Parathyroid adenoma (tissue), 2 donors: ENCODE results near the gene CCDC6.

Experiments used
- H2AFZ ChIP-seq: fragments of 300-600 bp; sonication (generic); one replicate; pipeline ENCODE4 v1.7.0; 2017; ENCODE audit warnings: antibody characterized with exemption, mild to moderate bottlenecking
- H3K27ac ChIP-seq: fragments of 300-600 bp; sonication (generic); one replicate; pipeline ENCODE4 v1.7.0; 2017
- H3K27me3 ChIP-seq: fragments of 300-600 bp; sonication (generic); one replicate; pipeline ENCODE4 v1.7.0; 2017; ENCODE audit warnings: low read length; ENCODE audit not compliant: control insufficient read depth, insufficient read depth
- H3K36me3 ChIP-seq: fragments of 300-600 bp; sonication (generic); one replicate; pipeline ENCODE4 v1.7.0; 2017; ENCODE audit warnings: low read length; ENCODE audit not compliant: control insufficient read depth, insufficient read depth
- H3K4me1 ChIP-seq: fragments of 300-600 bp; sonication (generic); one replicate; pipeline ENCODE4 v1.7.0; 2017; ENCODE audit warnings: control low read depth
- H3K4me2 ChIP-seq: fragments of 300-600 bp; sonication (generic); one replicate; pipeline ENCODE4 v1.7.0; 2017; ENCODE audit warnings: low read length
- H3K4me3 ChIP-seq: fragments of 300-600 bp; sonication (generic); one replicate; pipeline ENCODE4 v1.7.0; 2017; ENCODE audit warnings: low read depth, low read length
- H3K79me2 ChIP-seq: fragments of 300-600 bp; sonication (generic); one replicate; pipeline ENCODE4 v1.7.0; 2017; ENCODE audit warnings: control low read depth
- H3K9ac ChIP-seq: fragments of 300-600 bp; sonication (generic); one replicate; pipeline ENCODE4 v1.7.0; 2017; ENCODE audit warnings: mild to moderate bottlenecking
- H3K9me3 ChIP-seq: fragments of 300-600 bp; sonication (generic); one replicate; pipeline ENCODE4 v1.7.0; 2017; ENCODE audit warnings: low read length; ENCODE audit not compliant: control insufficient read depth
- CTCF ChIP-seq: fragments of 300-600 bp; sonication (generic); IDR thresholded peaks from one replicate; pipeline ENCODE4 v1.7.0; 2017; ENCODE audit warnings: antibody characterized with exemption, mild to moderate bottlenecking
- donor health status: primary hyperparathyroidism.

Gene CCDC6

DNA sequence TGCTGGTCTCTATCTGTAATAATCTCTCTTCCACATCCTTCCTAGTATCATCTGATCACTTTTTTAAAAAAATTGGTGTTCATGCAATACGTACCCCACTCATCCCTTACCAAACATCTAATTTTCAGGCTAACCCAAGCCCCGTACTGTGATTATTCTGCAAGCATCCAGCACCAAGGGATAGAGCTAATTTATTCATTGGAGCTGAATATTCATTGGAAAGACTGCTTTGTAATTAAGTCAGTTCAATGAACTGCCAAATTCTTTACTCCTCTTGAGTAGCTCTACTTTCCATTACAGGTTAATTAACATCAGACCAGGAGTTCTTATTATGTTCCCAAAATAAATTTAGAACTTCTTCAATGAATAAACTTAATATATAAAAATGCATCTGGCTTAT lies 86.7 kb downstream of the CCDC6 start:
- Histone ChIP-seq H3K9ac (no peak overlapping the region), H3K36me3 (no peaks in the 10 kb centered on the region), H3K4me3 (no peak overlapping the region), H3K4me1 (no peaks in the 10 kb centered on the region), H2AFZ (no peak overlapping the region), H3K9me3 (no peaks in the 10 kb centered on the region), H3K27me3 (no peaks in the 10 kb centered on the region), H3K27ac (no peak overlapping the region), H3K4me2 (no peak overlapping the region), H3K79me2 (peaks cover 10% of the 10 kb centered on the region)
- no peak for TF ChIP-seq CTCF

DNA sequence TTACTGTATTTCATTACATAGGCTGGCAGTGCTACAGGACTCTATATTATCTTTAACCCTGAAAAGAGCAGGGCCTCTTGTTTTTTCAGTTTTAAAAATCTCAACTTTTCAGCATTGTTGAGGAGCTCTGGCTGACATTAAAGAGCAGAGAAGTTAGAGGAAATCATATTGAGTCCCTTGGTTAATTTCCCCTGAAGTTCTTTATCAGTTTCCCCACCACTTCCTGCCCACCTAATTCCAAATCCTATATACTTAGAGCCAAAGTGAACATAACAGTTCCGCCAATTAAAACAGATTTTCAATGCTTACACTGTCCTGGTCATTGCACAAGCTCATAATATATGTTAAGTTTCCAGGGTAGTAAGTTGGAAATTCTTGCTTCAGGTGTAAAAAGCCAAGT lies 87.1 kb downstream of the CCDC6 start:
- Histone ChIP-seq H3K9ac (no peak overlapping the region), H3K4me1 (no peaks in the 10 kb centered on the region), H3K27me3 (no peaks in the 10 kb centered on the region), H3K9me3 (no peaks in the 10 kb centered on the region), H3K36me3 (no peaks in the 10 kb centered on the region), H3K4me2 (no peak overlapping the region), H3K4me3 (no peak overlapping the region), H3K27ac (no peak overlapping the region), H3K79me2 (peaks cover 10% of the 10 kb centered on the region), H2AFZ (no peak overlapping the region)
- TF ChIP-seq CTCF: no peak

- no peak overlapping the region for H2AFZ ChIP-seq
- no peaks in the 10 kb centered on the region for H3K9me3 ChIP-seq
- H3K79me2 ChIP-seq: peaks cover 2% of the 10 kb centered on the region
- H3K4me3 ChIP-seq: no peak overlapping the region
- H3K9ac ChIP-seq: no peak overlapping the region
- no peaks in the 10 kb centered on the region for H3K27me3 ChIP-seq
- no peak overlapping the region for H3K4me2 ChIP-seq
- H3K27ac ChIP-seq: no peak overlapping the region
- no peak for TF ChIP-seq CTCF
- no peaks in the 10 kb centered on the region for H3K36me3 ChIP-seq
- no peaks in the 10 kb centered on the region for H3K4me1 ChIP-seq
Observed at GRCh38 chr10:59817773-59818172, 88.6 kb downstream of the CCDC6 start.

DNA sequence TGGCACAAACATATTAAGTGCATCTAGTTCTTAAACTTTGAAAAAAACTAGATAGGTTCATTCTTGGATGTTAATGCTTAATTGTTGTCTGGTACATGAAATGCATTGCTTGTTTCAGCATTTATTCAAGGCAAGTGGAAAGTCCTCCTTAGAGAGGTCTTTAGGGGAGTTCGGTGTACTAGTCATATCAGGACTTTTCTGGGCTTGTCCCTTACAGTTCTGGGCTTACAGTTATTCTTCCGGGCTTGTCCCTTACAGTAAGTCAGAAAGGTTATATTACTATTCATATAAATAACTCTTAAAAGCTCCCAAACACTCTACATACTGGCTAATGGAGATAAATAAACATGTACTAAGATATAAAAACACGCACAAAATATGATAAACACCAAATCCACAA lies 91.5 kb downstream of the CCDC6 start:
- Histone ChIP-seq H3K27ac (no peak overlapping the region), H3K9me3 (no peaks in the 10 kb centered on the region), H3K4me1 (no peaks in the 10 kb centered on the region), H3K27me3 (no peaks in the 10 kb centered on the region), H3K9ac (no peak overlapping the region), H2AFZ (no peak overlapping the region), H3K36me3 (no peaks in the 10 kb centered on the region), H3K4me3 (no peak overlapping the region), H3K4me2 (no peak overlapping the region), H3K79me2 (no peaks in the 10 kb centered on the region)
- TF ChIP-seq CTCF: no peak

GRCh38 chr10:59812519-59813122 lies 93.7 kb downstream of the CCDC6 start:
- Histone ChIP-seq H3K9ac (no peak overlapping the region), H3K27me3 (no peaks in the 10 kb centered on the region), H3K27ac (no peak overlapping the region), H3K36me3 (no peaks in the 10 kb centered on the region), H3K9me3 (no peaks in the 10 kb centered on the region), H2AFZ (no peak overlapping the region), H3K79me2 (no peaks in the 10 kb centered on the region), H3K4me3 (no peak overlapping the region), H3K4me2 (no peak overlapping the region), H3K4me1 (no peaks in the 10 kb centered on the region)
- TF ChIP-seq CTCF: no peak
